HEK293 (cell line): Measurements from ENCODE around the gene UBAC2.

Experiments
- CTCF ChIA-PET: fragments of 350-600 bp; formaldehyde crosslinking; extraction: SDS; loops from one replicate; lab custom pipeline; 2021; ENCODE audit warnings: antibody characterized with exemption; lab: Yijun Ruan, JAX
- POLR2A ChIA-PET: fragments of 300-600 bp; formaldehyde crosslinking; extraction: SDS; loops from one replicate; lab custom pipeline; 2020; ENCODE audit warnings: antibody characterized with exemption, inconsistent platforms; lab: Yijun Ruan, JAX
- H3K27ac ChIP-seq: fragments of 200-500 bp; sonication (Bioruptor generic); 2 replicates; pipeline ENCODE4 v1.5.1; 2014; ENCODE audit warnings: low read depth, low read length, control low read depth, inconsistent platforms; ENCODE audit errors: extremely low read depth
- H3K36me3 ChIP-seq, 2 experiments: fragments of 200-500 bp in 1 of 2; sonication (Bioruptor generic) in 1 of 2; 1 replicate in 1 of 2; 2 replicates in 1 of 2; pipeline ENCODE4 v1.5.1; 2014 to 2017; ENCODE audit warnings: inconsistent platforms in 2 of 2, low read length in 2 of 2; ENCODE audit not compliant: control insufficient read depth in 2 of 2, insufficient read depth in 1 of 2
- H3K4me1 ChIP-seq: fragments of 200-500 bp; sonication (Bioruptor generic); 2 replicates; pipeline ENCODE4 v1.5.1; 2014; ENCODE audit warnings: mild to moderate bottlenecking, low read length, inconsistent platforms; ENCODE audit not compliant: control insufficient read depth, insufficient read depth
- H3K4me3 ChIP-seq: 2 replicates; pipeline ENCODE4 v1.5.1; 2011; ENCODE audit warnings: low read depth, mild to moderate bottlenecking, control low read depth, low read length, moderate library complexity
- H3K9me3 ChIP-seq: fragments of 200-500 bp; sonication (Bioruptor generic); 2 replicates; pipeline ENCODE4 v1.5.1; 2014; ENCODE audit warnings: low read depth, low read length, inconsistent platforms; ENCODE audit not compliant: control insufficient read depth, insufficient read depth
- KLF10 ChIP-seq: fragments of 450-650 bp; IDR thresholded peaks from 2 replicates; pipeline ENCODE4 v1.5.1; 2018; ENCODE audit warnings: missing biosample characterization, mild to moderate bottlenecking, missing genetic modification characterization
- MZF1 ChIP-seq: fragments of 450-650 bp; formaldehyde crosslinking; IDR thresholded peaks from 2 replicates; pipeline ENCODE4 v1.5.1; 2017; ENCODE audit warnings: missing biosample characterization, missing genetic modification characterization, borderline replicate concordance
- ZNF2 ChIP-seq: fragments of 450-650 bp; formaldehyde crosslinking; IDR thresholded peaks from 2 replicates; pipeline ENCODE4 v1.5.1; 2016; ENCODE audit warnings: missing biosample characterization, missing genetic modification characterization
- ZNF266 ChIP-seq: fragments of 450-650 bp; formaldehyde crosslinking; IDR thresholded peaks from 2 replicates; pipeline ENCODE4 v1.5.1; 2016; ENCODE audit warnings: missing biosample characterization, missing genetic modification characterization, low read depth
- ZNF510 ChIP-seq: fragments of 450-650 bp; formaldehyde crosslinking; IDR thresholded peaks from 2 replicates; pipeline ENCODE4 v1.5.1; 2018; ENCODE audit warnings: mild to moderate bottlenecking, missing genetic modification characterization, missing biosample characterization; ENCODE audit not compliant: insufficient replicate concordance
- ZNF623 ChIP-seq: fragments of 450-650 bp; formaldehyde crosslinking; IDR thresholded peaks from 2 replicates; pipeline ENCODE4 v1.5.1; 2016; ENCODE audit warnings: missing biosample characterization, missing genetic modification characterization
- ZNF626 ChIP-seq: fragments of 450-650 bp; sonication (Bioruptor Pico); formaldehyde crosslinking; IDR thresholded peaks from 2 replicates; pipeline ENCODE4 v1.5.1; 2018; ENCODE audit warnings: missing biosample characterization, missing genetic modification characterization, inconsistent platforms
- ZNF785 ChIP-seq: fragments of 450-650 bp; formaldehyde crosslinking; IDR thresholded peaks from 2 replicates; pipeline ENCODE4 v1.5.1; 2016; ENCODE audit warnings: missing biosample characterization, missing genetic modification characterization
- TF ChIP-seq, protein P1 (sequence below): fragments of 450-650 bp; formaldehyde crosslinking; optimal IDR thresholded peaks from 2 replicates; pipeline ENCODE3; 2016; ENCODE audit warnings: missing biosample characterization, mild to moderate bottlenecking, missing genetic modification characterization
- TF ChIP-seq, protein P2 (sequence below): fragments of 450-650 bp; formaldehyde crosslinking; IDR thresholded peaks from 2 replicates; pipeline ENCODE4; 2016; ENCODE audit warnings: missing biosample characterization, missing genetic modification characterization
- TF ChIP-seq, protein P3 (sequence below): fragments of 450-650 bp; formaldehyde crosslinking; IDR thresholded peaks from 2 replicates; pipeline ENCODE4 v1.5.1; 2016; ENCODE audit warnings: missing biosample characterization, missing genetic modification characterization
- TF ChIP-seq, protein P4 (sequence below): fragments of 450-650 bp; formaldehyde crosslinking; IDR thresholded peaks from 2 replicates; pipeline ENCODE4 v1.5.1; 2017; ENCODE audit warnings: missing biosample characterization, mild to moderate bottlenecking, missing genetic modification characterization, moderate library complexity

Gene UBAC2

DNA sequence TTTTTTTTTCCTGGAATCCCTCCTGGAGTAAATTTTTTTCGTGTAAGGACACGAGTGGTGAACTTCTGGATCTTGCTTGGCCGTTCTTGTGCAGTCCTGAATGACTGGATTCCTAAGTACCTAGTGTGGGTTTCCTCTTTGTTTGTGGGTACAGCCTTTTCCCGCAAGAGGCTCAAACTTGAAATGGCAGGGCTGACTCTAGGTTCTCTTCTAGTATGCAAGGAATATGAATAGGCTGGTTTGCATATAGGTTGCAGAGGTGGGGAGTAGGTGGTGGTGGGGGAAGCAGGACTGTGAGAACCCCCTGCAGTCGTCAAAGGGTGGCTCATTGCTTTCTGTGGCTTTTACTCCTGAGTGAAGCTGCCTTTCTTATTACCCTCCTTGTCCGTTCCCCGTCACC, 13.6 kb downstream of the UBAC2 start (continued):
- TF ChIP-seq ZNF623 (tag by site-specific recombination) (no peak), KLF10 (tag by site-specific recombination) (no peak), ZNF2 (tag by site-specific recombination) (no peak)
- TF ChIP-seq, protein P1, sequence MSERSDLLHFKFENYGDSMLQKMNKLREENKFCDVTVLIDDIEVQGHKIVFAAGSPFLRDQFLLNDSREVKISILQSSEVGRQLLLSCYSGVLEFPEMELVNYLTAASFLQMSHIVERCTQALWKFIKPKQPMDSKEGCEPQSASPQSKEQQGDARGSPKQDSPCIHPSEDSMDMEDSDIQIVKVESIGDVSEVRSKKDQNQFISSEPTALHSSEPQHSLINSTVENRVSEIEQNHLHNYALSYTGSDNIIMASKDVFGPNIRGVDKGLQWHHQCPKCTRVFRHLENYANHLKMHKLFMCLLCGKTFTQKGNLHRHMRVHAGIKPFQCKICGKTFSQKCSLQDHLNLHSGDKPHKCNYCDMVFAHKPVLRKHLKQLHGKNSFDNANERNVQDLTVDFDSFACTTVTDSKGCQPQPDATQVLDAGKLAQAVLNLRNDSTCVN (tag by site-specific recombination) = no peak
- TF ChIP-seq, protein P2, sequence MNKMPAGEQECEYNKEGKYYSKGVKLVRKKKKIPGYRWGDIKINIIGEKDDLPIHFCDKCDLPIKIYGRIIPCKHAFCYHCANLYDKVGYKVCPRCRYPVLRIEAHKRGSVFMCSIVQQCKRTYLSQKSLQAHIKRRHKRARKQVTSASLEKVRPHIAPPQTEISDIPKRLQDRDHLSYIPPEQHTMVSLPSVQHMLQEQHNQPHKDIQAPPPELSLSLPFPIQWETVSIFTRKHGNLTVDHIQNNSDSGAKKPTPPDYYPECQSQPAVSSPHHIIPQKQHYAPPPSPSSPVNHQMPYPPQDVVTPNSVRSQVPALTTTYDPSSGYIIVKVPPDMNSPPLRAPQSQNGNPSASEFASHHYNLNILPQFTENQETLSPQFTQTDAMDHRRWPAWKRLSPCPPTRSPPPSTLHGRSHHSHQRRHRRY (tag by site-specific recombination) = no peak

DNA sequence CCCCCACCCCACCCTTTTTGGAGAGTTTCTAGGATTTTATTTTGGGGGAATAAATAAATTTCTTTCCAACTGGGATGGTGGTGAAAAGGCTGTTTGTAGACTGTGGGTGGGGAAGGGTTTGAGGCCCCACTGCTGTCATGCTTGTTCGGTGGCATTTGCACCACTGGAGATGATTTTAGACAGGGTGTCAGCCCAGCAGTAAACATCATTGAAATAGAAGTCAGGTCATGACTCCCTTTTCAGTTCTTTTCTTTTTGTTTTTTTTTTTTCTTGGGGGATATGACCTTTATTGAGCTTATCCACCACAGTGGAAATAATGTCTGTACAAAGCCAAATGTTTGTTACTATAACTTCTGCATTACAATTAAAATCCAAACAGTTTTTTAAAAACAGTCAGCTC, 14.1 kb downstream of the UBAC2 start:
- H3K4me1 ChIP-seq = 0 out of 2 replicates have a peak, but pooled peaks cover 6% of the 10 kb centered on the region
- ChIA-PET CTCF (interaction anchor here (0.7 to 1.6 kb wide), 2 partner anchors 14 to 88 kb away, joined by 3 to 4 read pairs; partner anchors contain the start of gene UBAC2), POLR2A (no interaction called here)

DNA sequence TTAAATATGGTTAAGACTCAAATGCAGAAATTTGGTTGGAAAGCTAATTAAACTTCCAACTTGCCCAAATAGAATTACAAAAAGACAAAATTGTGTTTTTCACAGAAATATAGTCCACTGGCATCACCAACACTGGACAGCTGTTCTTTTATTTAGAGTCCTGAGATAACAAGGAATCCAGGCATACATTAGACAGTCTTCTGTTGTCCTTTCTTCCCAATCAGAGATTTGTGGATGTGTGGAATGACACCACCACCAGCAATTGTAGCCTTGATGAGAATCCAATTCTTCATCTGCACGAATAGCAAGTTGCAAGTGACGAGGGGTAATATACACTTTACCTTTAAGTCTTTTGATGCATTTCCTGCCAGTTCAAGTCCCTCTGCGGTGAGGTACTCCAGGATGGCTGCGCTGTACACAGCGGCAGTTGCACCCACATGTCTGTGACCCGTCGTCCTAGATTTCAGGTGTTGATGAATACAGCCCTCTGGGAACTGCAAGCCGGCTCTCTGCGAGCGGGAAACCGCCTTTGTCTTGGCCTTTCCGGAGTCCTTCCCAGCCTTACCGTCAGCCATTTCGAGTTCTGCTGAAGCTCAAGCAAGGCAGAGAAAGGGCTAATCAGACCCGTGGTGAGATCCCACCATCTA, 14.7 kb downstream of the UBAC2 start:
- ChIA-PET POLR2A (no interaction called here), CTCF (interaction anchor here (0.7 to 1.6 kb wide), 2 partner anchors 15 to 87 kb away, joined by 3 to 4 read pairs; partner anchors contain the start of gene UBAC2)
- H3K36me3 ChIP-seq = no peaks in the 10 kb centered on the region; a peak in 1 of 3 replicates
- H3K4me3 ChIP-seq = no peak overlapping the region
- 0 out of 2 replicates have a peak, but pooled peaks cover 6% of the 10 kb centered on the region for H3K4me1 ChIP-seq
- TF ChIP-seq ZNF626 = no peak
- no peak for TF ChIP-seq MZF1 (tag by site-specific recombination)
- TF ChIP-seq, protein P3, sequence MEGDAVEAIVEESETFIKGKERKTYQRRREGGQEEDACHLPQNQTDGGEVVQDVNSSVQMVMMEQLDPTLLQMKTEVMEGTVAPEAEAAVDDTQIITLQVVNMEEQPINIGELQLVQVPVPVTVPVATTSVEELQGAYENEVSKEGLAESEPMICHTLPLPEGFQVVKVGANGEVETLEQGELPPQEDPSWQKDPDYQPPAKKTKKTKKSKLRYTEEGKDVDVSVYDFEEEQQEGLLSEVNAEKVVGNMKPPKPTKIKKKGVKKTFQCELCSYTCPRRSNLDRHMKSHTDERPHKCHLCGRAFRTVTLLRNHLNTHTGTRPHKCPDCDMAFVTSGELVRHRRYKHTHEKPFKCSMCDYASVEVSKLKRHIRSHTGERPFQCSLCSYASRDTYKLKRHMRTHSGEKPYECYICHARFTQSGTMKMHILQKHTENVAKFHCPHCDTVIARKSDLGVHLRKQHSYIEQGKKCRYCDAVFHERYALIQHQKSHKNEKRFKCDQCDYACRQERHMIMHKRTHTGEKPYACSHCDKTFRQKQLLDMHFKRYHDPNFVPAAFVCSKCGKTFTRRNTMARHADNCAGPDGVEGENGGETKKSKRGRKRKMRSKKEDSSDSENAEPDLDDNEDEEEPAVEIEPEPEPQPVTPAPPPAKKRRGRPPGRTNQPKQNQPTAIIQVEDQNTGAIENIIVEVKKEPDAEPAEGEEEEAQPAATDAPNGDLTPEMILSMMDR (tag by site-specific recombination) = no peak
- TF ChIP-seq, protein P4, sequence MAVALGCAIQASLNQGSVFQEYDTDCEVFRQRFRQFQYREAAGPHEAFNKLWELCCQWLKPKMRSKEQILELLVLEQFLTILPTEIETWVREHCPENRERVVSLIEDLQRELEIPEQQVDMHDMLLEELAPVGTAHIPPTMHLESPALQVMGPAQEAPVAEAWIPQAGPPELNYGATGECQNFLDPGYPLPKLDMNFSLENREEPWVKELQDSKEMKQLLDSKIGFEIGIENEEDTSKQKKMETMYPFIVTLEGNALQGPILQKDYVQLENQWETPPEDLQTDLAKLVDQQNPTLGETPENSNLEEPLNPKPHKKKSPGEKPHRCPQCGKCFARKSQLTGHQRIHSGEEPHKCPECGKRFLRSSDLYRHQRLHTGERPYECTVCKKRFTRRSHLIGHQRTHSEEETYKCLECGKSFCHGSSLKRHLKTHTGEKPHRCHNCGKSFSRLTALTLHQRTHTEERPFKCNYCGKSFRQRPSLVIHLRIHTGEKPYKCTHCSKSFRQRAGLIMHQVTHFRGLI = no peak
- H3K9me3 ChIP-seq = no peaks in the 10 kb centered on the region
- H3K27ac ChIP-seq = no peak overlapping the region

More for the DNA sequence above, 14.1 kb downstream of the UBAC2 start:
- Histone ChIP-seq H3K4me3 (no peak overlapping the region), H3K36me3 (no peaks in the 10 kb centered on the region; a peak in 1 of 3 replicates), H3K9me3 (no peaks in the 10 kb centered on the region), H3K27ac (no peak overlapping the region)
- TF ChIP-seq ZNF785 (tag by site-specific recombination) (no peak), ZNF510 (tag by site-specific recombination) (no peak), ZNF266 (no peak), ZNF2 (tag by site-specific recombination) (no peak)
